D721Med (cell line): Measurements from ENCODE around the gene GPR89B.
A peak's percentile ranks its signal among the peaks of the same experiment; 100 is the strongest.
"Not testable (repeated sequence)": the region's sequence is repeated elsewhere in the genome, so short reads cannot be mapped to it uniquely, and the experiment has no call there.

Source experiments
- DNase-seq: peaks from one replicate; pipeline ENCODE4 v3.0.0; 2011; ENCODE audit warnings: low spot score; ENCODE audit not compliant: insufficient read length
- FAIRE-seq: peaks from 2 replicates; lab custom pipeline; 2011; peaks lifted over from hg19 to GRCh38; lab: Jason Lieb, UNC
- CTCF ChIP-seq: IDR thresholded peaks from 2 replicates; pipeline ENCODE4 v1.5.1; 2012; ENCODE audit warnings: mild to moderate bottlenecking, control low read depth; ENCODE audit not compliant: insufficient read depth; ENCODE audit errors: missing control alignments

Gene GPR89B

GRCh38 chr1:147978896-147979651, 50.9 kb downstream of the GPR89B start:
- not testable (repeated sequence) for DNase-seq, FAIRE-seq

DNA sequence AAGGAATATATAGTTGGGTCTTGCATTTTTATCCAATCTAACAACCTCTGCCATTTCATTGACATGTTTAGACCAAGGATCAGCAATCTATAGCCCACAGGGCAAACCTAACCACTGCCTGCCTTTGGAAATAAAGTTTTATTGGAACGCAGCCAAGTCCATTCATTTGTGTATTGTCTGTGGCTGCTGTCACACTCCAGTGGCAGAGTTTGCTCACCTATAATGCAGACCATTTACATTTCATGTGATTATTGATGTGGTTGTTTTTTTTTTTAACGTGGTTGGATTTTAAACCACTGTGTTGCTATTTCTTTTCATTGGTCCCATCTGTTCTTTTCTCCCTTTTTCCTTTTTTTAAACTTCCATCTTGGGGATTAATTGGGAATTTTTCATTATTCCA, 57.2 kb downstream of the GPR89B start:
- FAIRE-seq, DNase-seq: not testable (repeated sequence)

DNA sequence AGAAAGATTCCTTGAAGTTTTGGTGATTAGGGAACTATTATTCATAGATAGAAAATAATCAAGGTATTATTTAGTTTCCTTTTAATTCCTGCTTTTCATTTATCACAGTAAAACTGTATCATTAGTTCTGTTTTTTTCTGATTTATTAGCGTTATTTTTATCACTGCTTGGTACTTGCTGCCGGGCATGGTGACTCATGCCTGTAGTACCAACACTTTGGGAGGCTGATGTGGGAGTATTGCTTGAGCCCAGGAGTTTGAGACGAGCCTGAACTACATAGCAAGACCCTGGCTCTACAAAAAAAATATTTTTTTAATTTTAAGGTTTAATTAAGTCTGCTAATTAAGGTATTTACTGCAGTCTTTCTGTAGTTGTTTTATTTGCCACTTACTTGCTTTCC, 59.7 kb downstream of the GPR89B start:
- not testable (repeated sequence) for DNase-seq, FAIRE-seq

GRCh38 chr1:147992916-147993315, 64.7 kb downstream of the GPR89B start:
- FAIRE-seq, DNase-seq: not testable (repeated sequence)

- FAIRE-seq = not testable (repeated sequence)
These were observed 65.2 kb downstream of the GPR89B start for GRCh38 chr1:147993400-147993799.

GRCh38 chr1:147993825-147994615, 65.8 kb downstream of the GPR89B start:
- not testable (repeated sequence) for FAIRE-seq, DNase-seq

More at GRCh38 chr1:147993400-147993799, 65.2 kb downstream of the GPR89B start:
- DNase-seq = not testable (repeated sequence)

DNA sequence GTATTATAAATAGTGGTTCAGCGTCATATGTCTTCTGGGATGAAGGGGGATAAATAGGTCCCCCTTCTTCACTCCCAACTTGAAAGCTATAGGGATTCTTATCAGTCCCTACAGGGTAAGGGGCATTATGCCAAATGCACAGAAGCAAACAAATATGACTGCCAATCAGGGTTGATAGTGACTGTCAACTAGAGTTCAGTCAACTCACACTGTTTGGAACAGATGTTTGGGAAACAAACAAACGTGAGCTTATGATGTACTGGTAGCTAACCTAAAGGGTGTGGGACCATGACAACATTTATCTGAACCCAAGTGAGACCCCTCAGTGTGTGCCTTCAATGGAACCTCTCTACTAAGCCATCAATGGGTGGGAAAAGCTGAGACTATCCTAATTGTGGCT, 67.9 kb downstream of the GPR89B start:
- not testable (repeated sequence) for DNase-seq, FAIRE-seq

DNA sequence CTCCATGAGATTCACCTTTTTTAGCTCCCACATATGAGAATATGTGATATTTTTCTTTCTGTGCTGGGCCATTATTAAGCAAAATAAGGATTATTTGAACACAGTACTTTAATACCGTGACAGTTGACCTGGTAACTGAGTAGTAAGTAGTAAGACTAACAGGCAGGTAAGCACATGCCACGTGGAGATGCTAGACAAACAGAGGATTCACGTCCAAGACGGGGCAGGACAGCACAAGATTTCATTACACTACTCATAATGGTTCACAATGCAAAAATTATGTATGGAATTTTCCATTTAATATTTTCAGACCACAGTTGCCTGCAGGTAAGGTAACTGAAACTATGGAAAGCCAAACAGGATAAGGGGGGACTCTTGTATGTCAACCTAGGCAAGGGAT, 79.5 kb downstream of the GPR89B start:
- DNase-seq, FAIRE-seq: not testable (repeated sequence)

DNA sequence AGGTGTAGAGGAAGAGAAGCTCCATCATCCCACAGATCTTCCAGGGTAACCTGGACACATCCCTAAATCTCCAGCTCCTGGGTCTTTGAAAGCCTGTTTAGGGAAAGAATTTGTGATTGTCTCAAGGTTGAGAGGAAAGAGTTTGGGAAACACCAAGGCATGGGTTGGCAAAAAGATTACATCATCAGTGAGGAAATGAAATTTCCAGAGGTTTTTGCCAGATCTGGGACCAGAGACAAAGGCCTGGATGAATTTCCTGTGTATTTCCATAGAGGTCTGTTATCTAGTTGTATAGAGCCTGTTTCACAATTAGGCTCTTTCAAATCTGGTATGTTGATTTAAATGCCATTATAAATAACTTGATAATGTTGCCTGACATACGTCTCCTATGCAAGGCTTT, 82.3 kb downstream of the GPR89B start:
- FAIRE-seq (no peak), DNase-seq (no peak)
- no peak for TF ChIP-seq CTCF

DNA sequence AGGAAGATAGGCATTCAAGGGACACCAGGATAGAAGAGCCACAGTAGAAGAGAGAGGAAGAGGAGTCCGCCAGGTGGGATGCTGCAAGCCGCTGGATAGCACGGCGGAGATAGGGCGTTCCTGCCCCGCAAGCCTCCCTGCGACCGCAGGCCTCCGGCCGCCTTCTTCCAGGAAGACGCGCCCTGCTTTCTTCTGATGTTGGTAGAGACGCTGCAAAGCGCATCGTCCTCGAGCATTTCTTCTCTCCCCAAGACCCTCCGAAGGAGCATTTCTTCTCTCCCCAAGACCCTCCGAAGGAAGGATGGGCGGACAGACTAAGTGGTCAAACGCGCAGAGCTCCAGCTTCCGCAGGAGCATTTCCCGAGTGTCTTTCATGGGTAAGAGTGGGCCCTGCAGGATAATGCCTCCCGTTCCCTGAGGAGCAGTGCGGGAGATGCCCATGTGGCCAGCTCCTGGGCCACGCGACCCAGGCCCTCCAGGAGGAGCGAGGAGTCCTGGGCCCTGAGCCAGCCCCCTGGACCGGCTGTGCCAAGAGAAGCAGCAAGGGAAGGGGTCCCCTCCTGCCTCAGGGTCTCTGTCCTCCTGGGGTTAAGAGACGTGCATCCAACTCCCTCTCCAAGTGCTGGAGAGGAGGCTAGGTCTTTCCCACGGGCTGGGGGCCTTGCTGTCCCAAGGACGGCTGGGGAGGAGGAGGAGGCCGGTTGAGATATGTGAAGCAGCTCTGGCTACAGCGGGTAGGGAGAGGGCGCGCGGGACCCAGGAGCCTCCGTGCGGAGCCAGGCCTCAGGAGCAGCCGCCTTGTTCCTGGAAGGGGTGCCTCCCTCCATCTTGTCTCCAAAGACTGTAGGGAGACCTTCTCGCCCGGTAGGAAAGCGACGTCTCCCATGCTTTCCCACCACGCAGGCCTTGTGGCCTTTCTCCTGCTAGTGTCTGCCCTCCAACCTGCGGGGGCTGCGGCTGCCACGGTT, 85.2 kb downstream of the GPR89B start:
- peak; percentile 8 for DNase-seq
- not testable (repeated sequence) for FAIRE-seq

GRCh38 chr1:148014289-148015200, 86.3 kb downstream of the GPR89B start:
- not testable (repeated sequence) for DNase-seq, FAIRE-seq

DNA sequence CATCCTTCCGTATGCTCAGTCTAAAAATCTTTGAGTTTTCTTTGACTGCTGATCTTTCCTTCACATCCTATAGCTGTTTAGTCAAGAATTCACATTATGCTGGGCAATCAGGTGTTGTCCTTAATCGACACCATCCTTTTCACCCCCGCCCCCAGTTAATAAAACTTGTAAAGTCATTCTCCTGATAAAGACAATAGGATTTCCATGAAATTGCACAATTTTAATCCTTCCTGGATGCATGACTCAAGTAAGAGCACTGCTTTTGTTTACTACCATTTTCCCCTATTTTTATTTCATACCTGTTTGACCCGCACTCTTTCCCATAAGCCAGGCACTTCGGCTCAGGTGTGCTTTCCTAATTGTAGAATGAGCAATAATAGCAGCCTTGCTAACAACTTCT, 96.7 kb downstream of the GPR89B start:
- FAIRE-seq, DNase-seq: not testable (repeated sequence)

- not testable (repeated sequence) for FAIRE-seq, DNase-seq
These were observed 98.8 kb downstream of the GPR89B start for GRCh38 chr1:148027004-148027403.

DNA sequence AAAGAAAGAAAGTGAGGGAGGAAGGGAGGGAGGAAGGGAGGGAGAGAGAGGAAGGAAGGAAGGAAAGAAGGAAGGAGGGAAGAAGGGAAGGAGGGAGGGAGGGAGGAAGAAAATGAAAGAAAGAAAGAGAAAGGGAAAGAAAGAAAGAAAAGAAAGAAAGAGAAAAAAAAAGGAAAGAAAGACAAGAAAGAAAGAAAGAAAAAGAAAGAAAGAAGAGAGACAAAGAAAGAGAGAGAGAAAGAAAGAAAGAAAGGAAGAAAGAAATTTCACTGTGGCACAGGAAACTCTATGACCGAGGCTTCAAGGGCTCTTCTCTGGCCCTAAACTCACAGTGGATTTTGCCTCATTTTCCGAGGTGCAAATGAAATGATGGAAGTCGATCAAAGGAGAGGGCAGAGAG, 104.0 kb downstream of the GPR89B start:
- not testable (repeated sequence) for DNase-seq, FAIRE-seq

DNA sequence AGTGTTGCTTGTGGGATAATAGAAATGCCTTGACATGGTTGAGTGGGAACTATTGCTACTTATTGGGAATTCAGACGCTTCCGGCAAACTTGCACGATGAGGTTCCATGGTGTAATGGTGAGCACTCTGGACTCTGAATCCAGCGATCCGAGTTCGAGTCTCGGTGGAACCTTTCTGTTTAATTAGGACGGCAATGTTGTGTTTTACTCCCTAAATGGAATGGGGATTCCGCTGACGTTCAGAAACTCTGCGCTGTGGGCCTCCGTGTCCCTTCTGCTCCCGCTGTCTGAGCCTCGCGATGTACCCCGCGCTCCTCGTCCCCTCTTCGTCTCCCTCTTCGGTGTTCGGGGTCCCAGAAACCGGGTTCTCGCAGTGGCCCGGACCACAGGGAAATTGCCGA, 104.5 kb downstream of the GPR89B start:
- DNase-seq, FAIRE-seq: not testable (repeated sequence)

DNA sequence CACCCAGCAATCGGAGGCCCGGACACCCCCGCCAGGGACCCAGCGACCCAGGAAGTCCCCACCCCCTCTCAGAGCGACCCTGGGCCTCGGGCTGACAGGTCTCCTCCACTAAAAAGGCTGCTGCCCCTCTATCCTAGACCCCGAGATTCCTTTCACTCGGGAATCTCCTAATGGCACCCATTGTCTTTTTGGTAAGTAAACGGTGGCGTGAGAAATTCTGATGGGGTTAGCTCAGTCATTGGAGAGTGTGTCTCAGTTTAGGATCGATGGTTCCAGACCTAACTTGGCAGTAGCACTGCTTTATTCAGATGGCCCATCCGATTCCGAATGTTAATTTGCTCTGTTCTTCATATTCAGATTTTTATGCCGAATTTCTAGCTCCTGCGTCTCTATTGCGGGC, 104.9 kb downstream of the GPR89B start:
- not testable (repeated sequence) for DNase-seq, FAIRE-seq

DNA sequence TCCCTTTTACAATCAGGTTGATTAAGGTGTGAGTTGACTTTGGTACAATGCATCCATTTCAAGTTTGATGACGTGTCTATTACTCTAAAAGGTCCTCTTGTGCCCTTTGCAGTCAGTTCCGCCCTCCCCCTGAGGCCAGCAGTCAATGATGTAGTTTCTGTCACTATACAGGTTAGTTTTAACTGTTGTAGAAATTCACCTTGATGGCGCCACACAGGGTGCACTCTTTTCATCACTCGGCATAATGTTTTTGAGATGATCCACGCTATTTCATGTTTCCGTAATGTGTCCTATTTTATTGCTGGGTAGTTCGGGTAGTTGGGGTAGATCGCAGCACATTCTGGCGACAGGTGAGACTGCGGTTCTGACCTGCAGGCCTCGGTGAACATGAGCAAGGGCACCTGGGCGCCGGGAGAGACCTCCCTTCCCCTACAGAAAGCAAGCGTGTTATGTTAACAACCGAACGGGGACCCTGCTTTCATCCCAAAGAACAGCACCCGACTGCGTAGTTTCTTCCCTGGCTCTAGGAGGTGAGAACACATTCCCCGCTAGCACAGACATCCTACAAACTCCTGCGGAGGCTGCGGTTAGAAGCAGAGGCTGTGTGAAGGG, 109.7 kb downstream of the GPR89B start:
- FAIRE-seq, DNase-seq: not testable (repeated sequence)
